Stimulated activated naive B cell treated with anti-CD40 and anti-IgM and Interleukin-4, amounts not matched to agents 10 μg/mL and 1 μg/mL and 100 μg/mL, for 72 hours (primary cell): ENCODE results near the gene OR2C1.

Experiments used
- ATAC-seq, 2 donors: fragments of 150-1000 bp; cut with Tn5 transposase; replicated peaks; 2 replicates each; pipeline ENCODE4 v1.10.0; 2021; ENCODE audit warnings: moderate library complexity in 1 of 2
- DNase-seq: peaks from one replicate; pipeline ENCODE4 v3.0.0; 2021
- H3K27ac Mint-ChIP-seq: one replicate; pipeline ENCODE4 v1.8.0; 2022; ENCODE audit warnings: mild to moderate bottlenecking, mixed read lengths
- H3K27me3 Mint-ChIP-seq, 2 donors: one replicate each; pipeline ENCODE4 v1.8.0; 2022; ENCODE audit warnings: mixed read lengths in 2 of 2
- H3K36me3 Mint-ChIP-seq, 2 donors: one replicate each; pipeline ENCODE4 v1.8.0; 2022; ENCODE audit warnings: mixed read lengths in 2 of 2, mild to moderate bottlenecking in 1 of 2
- H3K4me1 Mint-ChIP-seq, 2 donors: one replicate each; pipeline ENCODE4 v1.8.0; 2022; ENCODE audit warnings: mixed read lengths in 2 of 2, mild to moderate bottlenecking in 1 of 2
- H3K4me3 Mint-ChIP-seq, 2 donors: one replicate each; pipeline ENCODE4 v1.8.0; 2022; ENCODE audit warnings: mild to moderate bottlenecking in 2 of 2, mixed read lengths in 2 of 2, moderate library complexity in 1 of 2
- H3K9me3 Mint-ChIP-seq, 2 donors: one replicate each; pipeline ENCODE4 v1.8.0; 2022; ENCODE audit warnings: mixed read lengths in 2 of 2, mild to moderate bottlenecking in 1 of 2

The OR2C1 gene

GRCh38 chr16:3363793-3364192, 8.1 kb downstream of the OR2C1 start:
- Mint-ChIP-seq H3K36me3 (peaks cover 21 to 35% of the 10 kb centered on the region in 2 donors), H3K4me1 (peaks cover 7 to 9% of the 10 kb centered on the region in 2 donors), H3K4me3 (no peak overlapping the region), H3K9me3 (peaks cover 15 to 21% of the 10 kb centered on the region in 2 donors), H3K27me3 (peaks cover 22 to 37% of the 10 kb centered on the region in 2 donors), H3K27ac (no peak overlapping the region)
- no peak for DNase-seq
- ATAC-seq, result no peak

DNA sequence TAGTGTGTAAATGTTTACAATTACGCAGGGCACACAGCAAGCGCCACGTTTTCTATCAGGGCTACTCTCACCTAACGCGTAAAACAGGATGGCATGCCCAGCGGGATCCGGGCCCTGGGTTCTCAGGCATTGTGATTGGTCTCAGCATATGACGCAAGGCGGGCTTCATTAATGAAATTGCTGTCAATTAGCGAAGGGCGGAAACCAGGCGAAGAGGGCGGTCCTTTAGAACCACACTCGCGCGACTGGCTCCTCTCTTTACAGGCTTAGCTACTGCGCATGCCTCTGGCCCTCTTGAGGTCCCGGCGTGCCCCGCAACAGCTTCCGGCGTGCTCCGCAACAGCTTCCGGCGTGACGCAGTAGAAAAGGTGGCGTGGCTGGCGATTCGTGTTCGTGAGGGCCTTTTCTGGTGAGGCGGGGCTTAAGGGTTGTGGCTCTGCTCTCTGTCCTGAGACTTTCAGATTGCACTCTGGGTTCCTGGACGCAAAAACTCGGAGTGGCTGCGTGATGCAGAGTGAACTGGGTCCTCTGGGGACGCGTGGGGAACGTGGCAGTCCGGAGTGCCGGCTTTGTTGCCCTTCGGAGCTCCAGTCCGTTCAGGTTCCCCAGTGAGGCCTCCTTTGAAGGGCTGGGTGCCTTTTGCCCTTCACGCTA, 9.2 kb downstream of the OR2C1 start:
- peak; percentile 96 to 99 for ATAC-seq
- Mint-ChIP-seq H3K9me3 (peaks cover 14 to 20% of the 10 kb centered on the region in 2 donors), H3K27me3 (peaks cover 20 to 27% of the 10 kb centered on the region in 2 donors), H3K4me3 (peak overlapping the region; percentile 88 to 89), H3K36me3 (peaks cover 21 to 35% of the 10 kb centered on the region in 2 donors), H3K27ac (peak overlapping the region; percentile 98), H3K4me1 (peaks cover 7 to 9% of the 10 kb centered on the region in 2 donors)
- peak; percentile 89 for DNase-seq

- Mint-ChIP-seq H3K4me1 (peaks cover 7 to 11% of the 10 kb centered on the region in 2 donors), H3K27me3 (no peaks in the 10 kb centered on the region), H3K36me3 (peaks cover 26 to 34% of the 10 kb centered on the region in 2 donors), H3K27ac (no peak overlapping the region), H3K4me3 (no peak overlapping the region), H3K9me3 (peaks cover 4 to 14% of the 10 kb centered on the region in 2 donors)
- ATAC-seq (no peak), DNase-seq (no peak)
Measured at GRCh38 chr16:3369073-3369472, 13.4 kb downstream of the OR2C1 start.

DNA sequence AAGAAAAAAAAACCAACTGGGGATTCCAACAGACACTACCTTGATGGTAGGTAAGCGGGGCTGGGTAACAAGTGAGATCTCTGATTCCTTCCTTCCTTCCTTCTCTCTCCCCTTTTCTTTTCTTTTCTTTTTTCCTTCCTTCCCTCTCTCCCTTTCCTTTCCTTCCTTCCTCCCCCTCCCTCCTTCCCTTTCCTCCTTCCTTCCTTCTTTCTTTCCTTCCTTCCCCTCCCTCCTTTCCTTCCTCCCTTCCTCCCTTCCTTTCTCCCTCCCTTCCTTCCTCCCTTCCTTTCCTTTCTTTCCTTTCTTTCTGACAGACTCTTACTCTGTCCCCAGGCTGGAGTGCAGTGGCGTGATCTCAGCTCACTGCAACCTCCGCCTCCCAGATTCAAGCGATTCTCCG, 20.0 kb downstream of the OR2C1 start:
- H3K27me3 Mint-ChIP-seq, result no peaks in the 10 kb centered on the region
- peaks cover 0 to 4% of the 10 kb centered on the region in 2 donors for H3K4me1 Mint-ChIP-seq
- ATAC-seq (no peak), DNase-seq (no peak)
- peaks cover 29 to 32% of the 10 kb centered on the region in 2 donors for H3K9me3 Mint-ChIP-seq
- peaks cover 63 to 67% of the 10 kb centered on the region in 2 donors for H3K36me3 Mint-ChIP-seq
- no peak overlapping the region for H3K4me3 Mint-ChIP-seq
- no peak overlapping the region for H3K27ac Mint-ChIP-seq

DNA sequence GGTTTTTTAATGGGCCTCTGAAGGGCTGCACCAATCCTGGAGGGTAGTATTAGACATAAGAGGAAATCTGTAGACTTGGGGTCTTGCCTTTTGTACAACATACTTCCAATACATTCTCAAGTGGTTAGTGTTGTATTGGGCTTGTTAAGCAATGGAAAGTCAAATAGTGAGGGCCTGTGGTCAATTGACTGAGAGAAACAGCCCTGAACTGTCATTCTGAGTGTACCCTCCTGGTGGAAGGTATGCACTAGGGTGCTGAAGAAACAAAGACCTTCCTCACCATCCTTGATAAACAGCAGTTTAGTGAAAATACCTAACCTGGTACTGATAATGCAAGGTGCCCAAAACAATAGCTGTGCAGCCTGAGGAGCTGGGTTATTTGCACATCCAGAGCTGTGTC, 22.2 kb downstream of the OR2C1 start:
- ATAC-seq (no peak), DNase-seq (no peak)
- no peak overlapping the region for H3K27ac Mint-ChIP-seq
- H3K4me1 Mint-ChIP-seq, result peaks cover 0 to 4% of the 10 kb centered on the region in 2 donors
- H3K27me3 Mint-ChIP-seq, result no peaks in the 10 kb centered on the region
- peaks cover 78 to 86% of the 10 kb centered on the region in 2 donors for H3K36me3 Mint-ChIP-seq
- H3K9me3 Mint-ChIP-seq, result peaks cover 38 to 39% of the 10 kb centered on the region in 2 donors
- no peak overlapping the region for H3K4me3 Mint-ChIP-seq

DNA sequence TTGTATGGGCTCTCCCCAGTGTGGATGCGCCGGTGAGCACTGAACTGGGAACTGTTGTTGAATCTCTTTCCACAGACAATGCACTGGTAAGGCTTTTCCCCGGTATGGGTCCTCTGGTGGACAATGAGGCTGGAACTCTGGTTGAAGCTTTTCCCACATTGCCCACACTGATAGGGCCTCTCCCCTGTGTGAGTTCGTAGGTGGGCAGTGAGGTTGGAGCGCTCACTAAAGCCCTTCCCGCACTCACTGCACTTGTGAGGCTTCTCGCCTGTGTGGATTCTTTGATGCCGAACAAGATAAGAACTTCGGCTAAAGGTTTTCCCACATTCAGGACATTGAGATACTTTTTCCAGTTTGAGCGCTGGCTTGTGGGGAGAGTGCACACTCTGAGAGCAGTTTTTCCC, 27.4 kb downstream of the OR2C1 start:
- DNase-seq (no peak), ATAC-seq (no peak)
- Mint-ChIP-seq H3K4me1 (no peaks in the 10 kb centered on the region), H3K4me3 (no peak overlapping the region), H3K36me3 (peaks cover 87 to 92% of the 10 kb centered on the region in 2 donors), H3K9me3 (peaks cover 40 to 56% of the 10 kb centered on the region in 2 donors), H3K27ac (no peak overlapping the region), H3K27me3 (no peaks in the 10 kb centered on the region)

- ATAC-seq (no peak), DNase-seq (no peak)
- Mint-ChIP-seq H3K9me3 (peaks cover 41 to 44% of the 10 kb centered on the region in 2 donors), H3K4me3 (no peak overlapping the region), H3K27me3 (no peaks in the 10 kb centered on the region), H3K4me1 (peaks cover 3 to 10% of the 10 kb centered on the region in 2 donors), H3K27ac (no peak overlapping the region), H3K36me3 (peaks cover 76 to 85% of the 10 kb centered on the region in 2 donors)
Measured at GRCh38 chr16:3388325-3388724, 32.6 kb downstream of the OR2C1 start.

- H3K27ac Mint-ChIP-seq, result peak overlapping the region; percentile 60
- H3K36me3 Mint-ChIP-seq, result peaks cover 72 to 85% of the 10 kb centered on the region in 2 donors
- H3K9me3 Mint-ChIP-seq, result peaks cover 37 to 38% of the 10 kb centered on the region in 2 donors
- peaks cover 9 to 17% of the 10 kb centered on the region in 2 donors for H3K4me1 Mint-ChIP-seq
- no peak overlapping the region for H3K4me3 Mint-ChIP-seq
- H3K27me3 Mint-ChIP-seq, result no peaks in the 10 kb centered on the region
- no peak for ATAC-seq
- DNase-seq, result no peak
Measured at GRCh38 chr16:3389663-3390338, 34.1 kb downstream of the OR2C1 start.

DNA sequence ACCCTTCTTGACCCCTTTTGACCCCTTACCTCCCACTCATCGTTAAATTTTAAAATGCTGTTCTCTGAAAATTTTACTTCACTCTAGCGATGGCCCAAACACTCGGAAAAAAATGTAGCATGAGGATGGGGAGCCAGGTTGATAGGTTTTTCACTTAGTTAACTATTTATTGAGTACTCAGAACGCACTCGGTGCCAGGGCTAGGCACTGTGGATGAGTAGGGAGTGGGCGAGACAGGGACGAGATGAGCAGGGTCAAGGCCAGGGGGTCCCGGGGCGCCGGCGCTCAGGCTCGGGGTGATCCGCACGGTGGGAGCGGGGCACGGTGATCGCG, 44.7 kb downstream of the OR2C1 start:
- peaks cover 7 to 17% of the 10 kb centered on the region in 2 donors for H3K9me3 Mint-ChIP-seq
- peaks cover 55 to 65% of the 10 kb centered on the region in 2 donors for H3K36me3 Mint-ChIP-seq
- peak overlapping the region; percentile 96 to 98 for H3K4me3 Mint-ChIP-seq
- H3K4me1 Mint-ChIP-seq, result peaks cover 30 to 43% of the 10 kb centered on the region in 2 donors
- H3K27me3 Mint-ChIP-seq, result no peaks in the 10 kb centered on the region
- DNase-seq (no peak), ATAC-seq (peak in 1 of 2 donors; percentile 45)
- H3K27ac Mint-ChIP-seq, result peak overlapping the region; percentile 95

DNA sequence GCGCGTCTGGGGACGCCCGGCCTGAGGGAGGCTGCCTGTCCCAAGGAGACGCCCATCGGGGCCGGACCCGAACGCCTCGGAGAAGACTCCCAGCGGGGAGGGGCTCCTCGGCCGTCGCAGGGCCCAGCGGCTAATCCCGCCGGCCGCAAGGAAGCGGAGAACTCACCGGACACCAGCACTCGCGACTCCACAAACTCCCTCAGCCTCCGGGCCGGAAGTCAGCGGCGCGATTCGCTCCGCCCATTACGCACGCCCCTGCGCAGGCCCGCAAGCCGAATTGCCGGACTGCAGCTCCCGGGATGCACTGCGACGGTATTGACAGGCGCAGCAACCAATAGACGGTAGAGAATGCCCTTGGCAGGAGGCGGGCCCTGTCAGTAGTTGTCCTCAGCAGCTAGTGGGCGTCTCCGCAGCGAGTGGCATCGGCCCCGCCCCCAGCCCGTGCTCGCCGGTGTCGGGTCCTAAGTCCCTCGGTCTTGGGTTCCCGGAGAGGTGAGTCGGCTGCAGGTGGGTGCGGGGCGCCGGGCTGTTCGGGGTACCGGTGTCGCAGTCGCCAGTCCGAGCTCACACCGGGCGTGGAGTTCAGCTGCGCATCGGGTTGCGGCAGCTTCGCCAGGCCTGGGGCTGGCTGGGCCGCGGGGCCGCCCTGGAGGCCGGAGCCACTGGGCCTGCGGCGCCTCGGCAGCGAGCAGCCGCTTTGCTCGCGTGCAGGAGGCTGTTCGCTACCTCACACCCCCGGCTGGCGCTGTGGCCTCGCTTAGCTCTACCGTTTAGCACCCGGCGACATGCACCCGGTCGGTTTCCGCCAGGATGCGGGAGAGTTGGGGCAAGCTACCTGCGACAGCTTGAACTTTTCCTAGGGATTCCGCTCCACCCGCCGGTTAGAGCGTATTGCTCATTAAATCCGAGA, 45.3 kb downstream of the OR2C1 start, which contains the start of the genes ZNF174 and ZSCAN32:
Gene ZNF174 (plus strand): TSS at position 437 of the 910 bp plus-strand sequence. CDS start 790 bp downstream, outside the sequence.
Gene ZSCAN32 (minus strand): TSS at position 226 of the 910 bp plus-strand sequence. CDS start 3,447 bp downstream, outside the sequence.
- DNase-seq (peak; percentile 99), ATAC-seq (peak; percentile 97)
- Mint-ChIP-seq H3K4me1 (peaks cover 29 to 40% of the 10 kb centered on the region in 2 donors), H3K9me3 (peaks cover 7 to 21% of the 10 kb centered on the region in 2 donors), H3K27me3 (no peaks in the 10 kb centered on the region), H3K36me3 (peaks cover 54 to 66% of the 10 kb centered on the region in 2 donors), H3K27ac (peak within 1 kb of the TSS; percentile 95), H3K4me3 (peak within 1 kb of the TSS; percentile 96 to 98)

GRCh38 chr16:3401719-3402397, 46.2 kb downstream of the OR2C1 start:
- Mint-ChIP-seq H3K27me3 (no peaks in the 10 kb centered on the region), H3K36me3 (peaks cover 55 to 66% of the 10 kb centered on the region in 2 donors), H3K4me3 (peak overlapping the region; percentile 96 to 98), H3K4me1 (peaks cover 24 to 31% of the 10 kb centered on the region in 2 donors), H3K27ac (peak overlapping the region; percentile 95), H3K9me3 (peaks cover 8 to 18% of the 10 kb centered on the region in 2 donors)
- ATAC-seq (no peak), DNase-seq (no peak)
